HUES48 (cell line): ENCODE data around the gene SH3BGRL.

ENCODE experiments used
- H3K27ac ChIP-seq: one replicate; pipeline ENCODE4 v1.7.0; 2013; ENCODE audit warnings: low read depth, low read length, inconsistent platforms
- H3K27me3 ChIP-seq: 2 replicates; pipeline ENCODE4 v1.6.1; 2013; ENCODE audit warnings: mild to moderate bottlenecking, low read length; ENCODE audit not compliant: control insufficient read depth, insufficient read depth
- H3K36me3 ChIP-seq: 2 replicates; pipeline ENCODE4 v1.6.1; 2013; ENCODE audit warnings: low read length; ENCODE audit not compliant: control insufficient read depth, insufficient read depth
- H3K4me1 ChIP-seq: 2 replicates; pipeline ENCODE4 v1.6.1; 2013; ENCODE audit warnings: mild to moderate bottlenecking, low read length; ENCODE audit not compliant: control insufficient read depth, insufficient read depth
- H3K4me3 ChIP-seq: 2 replicates; pipeline ENCODE4 v1.5.1; 2013; ENCODE audit warnings: mild to moderate bottlenecking, low read depth, low read length
- H3K9ac ChIP-seq: 2 replicates; pipeline ENCODE4 v1.6.1; 2013; ENCODE audit warnings: mild to moderate bottlenecking, low read depth, low read length, moderate library complexity
- H3K9me3 ChIP-seq: 2 replicates; pipeline ENCODE4 v1.6.1; 2013; ENCODE audit warnings: low read length; ENCODE audit not compliant: control insufficient read depth, insufficient read depth

The SH3BGRL gene

DNA sequence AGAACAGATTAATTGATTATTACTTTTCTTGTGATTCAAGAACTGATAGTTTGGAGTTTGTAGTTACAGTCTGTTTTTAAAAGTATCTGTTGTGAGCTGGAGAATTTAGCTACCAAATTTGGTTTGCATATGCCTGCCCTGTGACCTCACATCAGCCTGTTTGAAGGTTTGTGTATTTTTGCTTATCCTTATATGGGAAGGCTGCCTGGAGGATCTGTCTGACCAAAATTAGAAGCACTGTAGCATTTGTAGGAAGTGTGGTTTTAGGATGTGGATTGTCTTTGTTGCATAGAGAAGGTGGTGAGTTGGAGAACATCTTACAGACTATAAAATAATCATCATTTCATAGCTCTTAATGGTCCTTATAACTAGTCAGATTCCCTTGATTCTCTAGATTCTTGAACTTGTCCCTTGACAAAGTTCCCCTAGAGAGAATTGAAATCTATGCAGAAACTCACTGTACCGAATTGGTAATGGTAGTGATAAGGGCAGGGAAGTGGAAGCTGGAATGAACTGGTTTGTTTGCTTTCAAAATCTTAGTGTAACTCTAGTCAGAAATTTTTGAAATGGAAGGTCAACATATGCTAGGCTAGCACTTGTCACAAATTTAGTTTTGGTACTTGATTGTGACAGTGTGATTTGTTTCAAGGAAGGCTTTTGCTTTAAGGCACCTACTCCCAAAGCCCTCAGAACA lies 57.3 kb downstream of the SH3BGRL start:
- peak overlapping the region; percentile 81 for H3K27ac ChIP-seq
- H3K4me1 ChIP-seq, result peaks cover 28% of the 10 kb centered on the region
- H3K27me3 ChIP-seq, result no peaks in the 10 kb centered on the region
- peaks cover 27% of the 10 kb centered on the region for H3K9me3 ChIP-seq
- no peaks in the 10 kb centered on the region for H3K36me3 ChIP-seq
- no peak overlapping the region for H3K9ac ChIP-seq
- no peak overlapping the region; the same call in 1 of the 2 replicates for H3K4me3 ChIP-seq

GRCh38 chrX:81259714-81260395 lies 58.0 kb downstream of the SH3BGRL start:
- Histone ChIP-seq H3K9me3 (peaks cover 26% of the 10 kb centered on the region), H3K27me3 (no peaks in the 10 kb centered on the region), H3K27ac (peak overlapping the region; percentile 81), H3K4me3 (peak overlapping the region; percentile 14; the same call in 1 of the 2 replicates), H3K4me1 (peaks cover 33% of the 10 kb centered on the region), H3K36me3 (no peaks in the 10 kb centered on the region), H3K9ac (no peak overlapping the region)

- H3K4me1 ChIP-seq, result peaks cover 33% of the 10 kb centered on the region
- no peaks in the 10 kb centered on the region for H3K36me3 ChIP-seq
- H3K27ac ChIP-seq, result no peak overlapping the region
- no peaks in the 10 kb centered on the region for H3K27me3 ChIP-seq
- no peak overlapping the region for H3K4me3 ChIP-seq
- H3K9ac ChIP-seq, result no peak overlapping the region
- peaks cover 26% of the 10 kb centered on the region for H3K9me3 ChIP-seq
These were observed 59.7 kb downstream of the SH3BGRL start for GRCh38 chrX:81261576-81261975.

- Histone ChIP-seq H3K36me3 (no peaks in the 10 kb centered on the region), H3K27ac (no peak overlapping the region), H3K4me3 (no peak overlapping the region), H3K27me3 (no peaks in the 10 kb centered on the region), H3K9ac (no peak overlapping the region), H3K4me1 (peaks cover 33% of the 10 kb centered on the region), H3K9me3 (peaks cover 18% of the 10 kb centered on the region; the same call in 1 of the 2 replicates)
These were observed 61.2 kb downstream of the SH3BGRL start for GRCh38 chrX:81263059-81263458.

- peaks cover 42% of the 10 kb centered on the region for H3K9me3 ChIP-seq
- no peaks in the 10 kb centered on the region for H3K4me1 ChIP-seq
- H3K36me3 ChIP-seq, result peaks cover 11% of the 10 kb centered on the region; the same call in 1 of the 2 replicates
- no peak overlapping the region for H3K27ac ChIP-seq
- H3K27me3 ChIP-seq, result no peaks in the 10 kb centered on the region
- no peak overlapping the region for H3K4me3 ChIP-seq
- no peak overlapping the region for H3K9ac ChIP-seq
These were observed 76.7 kb downstream of the SH3BGRL start for GRCh38 chrX:81278616-81279015.

- Histone ChIP-seq H3K4me3 (no peak overlapping the region), H3K4me1 (no peaks in the 10 kb centered on the region), H3K9ac (no peak overlapping the region), H3K27ac (no peak overlapping the region), H3K27me3 (no peaks in the 10 kb centered on the region), H3K9me3 (peaks cover 41% of the 10 kb centered on the region), H3K36me3 (peaks cover 11% of the 10 kb centered on the region; the same call in 1 of the 2 replicates)
These were observed 78.2 kb downstream of the SH3BGRL start for GRCh38 chrX:81280148-81280547.

GRCh38 chrX:81286075-81286474 lies 84.2 kb downstream of the SH3BGRL start:
- H3K27me3 ChIP-seq, result no peaks in the 10 kb centered on the region
- peaks cover 54% of the 10 kb centered on the region for H3K9me3 ChIP-seq
- no peaks in the 10 kb centered on the region for H3K4me1 ChIP-seq

DNA sequence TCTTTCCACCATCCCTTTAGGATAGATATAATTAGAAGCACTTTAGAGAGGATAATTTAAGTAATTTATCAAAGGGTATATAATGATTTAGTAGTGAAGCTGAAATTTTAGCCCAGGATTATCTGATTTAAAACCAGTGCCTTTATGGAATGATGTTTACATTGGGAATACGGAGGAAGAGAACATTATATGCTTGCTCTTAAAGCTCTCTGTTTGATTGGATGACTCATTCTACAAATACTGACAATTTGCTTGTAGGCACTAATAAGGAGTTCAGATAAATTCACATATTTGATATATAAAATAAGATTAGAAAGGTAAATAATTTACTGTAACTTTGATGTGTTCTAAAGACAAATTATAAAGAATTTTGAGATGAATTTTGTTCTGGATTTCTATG lies 84.7 kb downstream of the SH3BGRL start:
- Histone ChIP-seq H3K4me3 (no peak overlapping the region), H3K4me1 (no peaks in the 10 kb centered on the region), H3K36me3 (no peaks in the 10 kb centered on the region), H3K27ac (no peak overlapping the region), H3K9me3 (peaks cover 55% of the 10 kb centered on the region), H3K27me3 (no peaks in the 10 kb centered on the region), H3K9ac (no peak overlapping the region)

More at GRCh38 chrX:81286075-81286474, 84.2 kb downstream of the SH3BGRL start:
- H3K4me3 ChIP-seq, result no peak overlapping the region
- H3K9ac ChIP-seq, result no peak overlapping the region
- H3K27ac ChIP-seq, result no peak overlapping the region
- H3K36me3 ChIP-seq, result no peaks in the 10 kb centered on the region

DNA sequence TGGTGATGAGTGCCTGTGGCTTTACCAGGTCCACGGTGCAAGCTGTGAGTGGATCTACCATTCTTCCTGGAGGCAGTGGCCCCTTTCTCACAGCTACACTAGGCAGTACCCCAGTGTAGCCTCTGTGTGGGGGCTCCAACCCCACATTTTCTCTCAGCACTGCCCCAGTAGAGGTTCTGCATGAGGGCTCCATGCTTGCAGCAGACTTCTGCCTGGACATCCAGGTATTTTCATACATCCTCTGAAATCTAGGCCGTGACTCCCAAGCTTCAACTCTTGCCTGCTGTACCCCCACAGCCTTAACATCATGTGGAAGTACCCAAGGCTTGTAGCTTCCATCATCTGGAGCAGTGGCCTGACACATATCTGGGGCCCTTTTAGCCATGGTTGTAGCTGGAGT lies 90.1 kb downstream of the SH3BGRL start:
- Histone ChIP-seq H3K9me3 (peaks cover 76% of the 10 kb centered on the region), H3K27me3 (no peaks in the 10 kb centered on the region), H3K36me3 (no peaks in the 10 kb centered on the region), H3K4me1 (no peaks in the 10 kb centered on the region), H3K9ac (no peak overlapping the region), H3K27ac (no peak overlapping the region), H3K4me3 (no peak overlapping the region; the same call in 1 of the 2 replicates)

- H3K9me3 ChIP-seq, result peaks cover 77% of the 10 kb centered on the region
- H3K4me3 ChIP-seq, result no peak overlapping the region
- H3K4me1 ChIP-seq, result no peaks in the 10 kb centered on the region
- H3K36me3 ChIP-seq, result no peaks in the 10 kb centered on the region
- no peak overlapping the region for H3K9ac ChIP-seq
- no peak overlapping the region for H3K27ac ChIP-seq
- H3K27me3 ChIP-seq, result no peaks in the 10 kb centered on the region
These were observed 92.2 kb downstream of the SH3BGRL start for GRCh38 chrX:81294101-81294500.

DNA sequence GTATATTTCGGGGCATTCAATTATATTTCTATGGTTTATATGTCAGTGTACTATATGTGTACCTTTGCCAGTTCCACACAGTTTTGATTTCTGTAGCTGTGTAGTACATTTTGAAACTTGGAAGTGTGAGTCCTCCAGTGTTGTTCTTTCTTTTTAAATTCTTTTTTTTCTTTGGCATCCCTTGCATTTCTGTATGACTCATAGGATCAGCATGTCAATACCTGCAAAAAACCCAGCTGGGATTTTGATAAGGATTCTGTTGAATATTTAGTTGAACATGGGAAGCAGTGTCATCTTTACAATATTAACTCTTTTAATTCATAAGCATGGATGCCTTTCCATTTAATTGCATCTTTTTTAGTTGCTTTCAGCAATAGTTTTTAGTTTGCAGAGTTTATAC lies 100.0 kb downstream of the SH3BGRL start:
- no peaks in the 10 kb centered on the region for H3K36me3 ChIP-seq
- H3K27me3 ChIP-seq, result no peaks in the 10 kb centered on the region
- no peak overlapping the region for H3K27ac ChIP-seq
- peaks cover 44% of the 10 kb centered on the region for H3K9me3 ChIP-seq
- no peak overlapping the region for H3K4me3 ChIP-seq
- H3K9ac ChIP-seq, result no peak overlapping the region
- H3K4me1 ChIP-seq, result no peaks in the 10 kb centered on the region; the same call in 1 of the 2 replicates
